Measurements from ENCODE around the gene ADK. TPM values are rescaled to one million over a fixed set of nuclear protein-coding genes. Genes with fewer than 3 reads are reported as not detected.
"Not testable (repeated sequence)": the region's sequence is repeated elsewhere in the genome, so short reads cannot be mapped to it uniquely, and the experiment has no call there.

Gene ADK
- total and polyA plus RNA-seq, 7 experiments from 2014 or later = 20.7 to 43.8 (median 25.3) TPM

DNA sequence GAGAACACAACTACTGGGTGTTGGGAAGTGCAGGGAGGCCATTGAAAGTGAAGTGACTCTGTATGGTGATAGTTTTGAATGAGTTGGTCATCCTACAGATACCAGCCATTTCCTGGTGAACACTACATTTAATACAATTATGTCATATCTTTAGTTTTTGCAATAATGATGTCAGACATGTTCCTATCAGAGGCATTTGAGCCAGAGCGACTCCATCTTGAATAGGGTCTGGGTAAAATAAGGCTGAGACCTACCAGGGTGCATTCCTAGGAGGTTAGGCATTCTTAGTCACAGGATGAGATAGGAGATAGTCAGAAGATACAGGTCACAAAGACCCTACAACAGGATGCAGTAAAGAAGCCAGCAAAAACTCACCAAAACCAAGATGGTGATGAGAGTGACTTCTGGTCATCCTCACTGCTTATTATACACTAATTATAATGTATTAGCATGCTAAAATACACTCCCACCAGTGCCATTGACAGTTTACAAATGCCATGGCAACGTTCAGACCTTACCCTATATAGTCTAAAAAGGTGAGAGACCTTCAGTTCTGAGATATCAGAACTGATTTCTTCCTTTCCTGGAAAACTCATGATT lies 28.2 kb downstream of the ADK start:
- H3K27ac Mint-ChIP-seq = peak overlapping the region in 5 of 9 donors; percentile 34 to 82 (median 63)
- DNase-seq (no peak), ATAC-seq (no peak)
- intact Hi-C loops (cut with micrococcal nuclease) = loop anchor here (1.0 to 10.0 kb wide), 3 partner anchors 11 to 934 kb away; partner anchors contain the start of gene DNAJC9 (in 1 of the 2)
- H3K4me1 Mint-ChIP-seq = peaks cover 14 to 54% (median 46%) of the 10 kb centered on the region in 7 donors
- CTCF ChIA-PET = interaction anchor here (0.7 kb wide), 1 partner anchor 63 kb away, joined by 3 read pairs; no protein-coding TSS in a partner anchor
- Histone ChIP-seq H3K9me3 (ENCODE audit: control insufficient read depth in 2 of 3, low read length in 3 of 3) (no peaks in the 10 kb centered on the region), H3K36me3 (ENCODE audit: control insufficient read depth in 2 of 3, insufficient read depth in 3 of 3, low read length in 3 of 3) (no peaks in the 10 kb centered on the region), H3K27me3 (ENCODE audit: control insufficient read depth in 2 of 2, insufficient read depth in 2 of 2, low read length in 2 of 2) (no peaks in the 10 kb centered on the region), H3K4me1 (ENCODE audit: control insufficient read depth in 2 of 2, insufficient read depth in 2 of 2, low read length in 2 of 2) (peaks cover 6 to 7% of the 10 kb centered on the region in 2 donors), H3K4me3 (ENCODE audit: low read length) (no peak overlapping the region), H3K27ac (ENCODE audit: low read depth, low read length) (no peak overlapping the region)
- no peaks in the 10 kb centered on the region for H3K36me3 Mint-ChIP-seq
- no peaks in the 10 kb centered on the region for H3K27me3 Mint-ChIP-seq
- H3K4me3 Mint-ChIP-seq = peak overlapping the region in 2 of 10 donors; percentile 0 to 73
- POLR2A ChIA-PET = interaction anchor here (0.8 to 4.1 kb wide), 5 partner anchors 10 to 775 kb away, joined by 3 to 52 read pairs (median 3); partner anchors contain the start of genes ADK and AP3M1
- no peaks in the 10 kb centered on the region for H3K9me3 Mint-ChIP-seq

DNA sequence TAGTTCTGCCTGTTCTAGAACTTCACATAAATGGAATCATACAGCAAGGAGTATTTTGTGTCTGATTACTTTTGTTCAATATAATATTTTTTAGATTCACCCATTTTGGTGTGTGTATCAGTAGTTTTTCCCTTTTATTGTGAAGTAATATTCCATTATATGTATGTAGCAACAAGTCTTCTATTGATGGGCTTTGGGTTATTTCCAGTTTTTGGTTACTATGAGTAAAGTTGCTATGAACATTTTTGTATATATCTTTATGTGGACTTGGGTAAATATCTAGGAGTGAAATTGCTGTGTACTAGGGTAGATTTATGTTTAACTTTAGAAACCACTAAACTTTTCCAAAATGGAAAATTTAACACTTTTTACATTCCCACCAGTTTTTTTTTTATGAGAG lies 35.7 kb downstream of the ADK start:
- no peak for DNase-seq
- no peak overlapping the region for H3K4me3 ChIP-seq (ENCODE audit: low read length)
- peaks cover 14 to 16% of the 10 kb centered on the region in 2 donors for H3K4me1 ChIP-seq (ENCODE audit: control insufficient read depth in 2 of 2, insufficient read depth in 2 of 2, low read length in 2 of 2)
- H3K27me3 Mint-ChIP-seq = no peaks in the 10 kb centered on the region
- H3K9me3 ChIP-seq (ENCODE audit: control insufficient read depth in 2 of 3, low read length in 3 of 3) = no peaks in the 10 kb centered on the region
- ChIA-PET POLR2A (no interaction called here), CTCF (interaction anchor here (1.5 kb wide), 1 partner anchor 9 kb away, joined by 6 read pairs; no protein-coding TSS in a partner anchor)
- no peaks in the 10 kb centered on the region for H3K36me3 ChIP-seq (ENCODE audit: control insufficient read depth in 2 of 3, insufficient read depth in 3 of 3, low read length in 3 of 3)
- peak overlapping the region in 8 of 9 donors; percentile 6 to 62 (median 37) for H3K27ac Mint-ChIP-seq
- no peak for ATAC-seq
- H3K9me3 Mint-ChIP-seq = peaks cover 0 to 3% (median 0%) of the 10 kb centered on the region in 11 donors
- H3K36me3 Mint-ChIP-seq = peaks cover 4 to 9% (median 5%) of the 10 kb centered on the region in 5 donors
- intact Hi-C loops (cut with micrococcal nuclease) = no loop called here
- peak overlapping the region in 1 of 10 donors; percentile 26 for H3K4me3 Mint-ChIP-seq
- H3K27me3 ChIP-seq (ENCODE audit: control insufficient read depth in 2 of 2, insufficient read depth in 2 of 2, low read length in 2 of 2) = no peaks in the 10 kb centered on the region
- H3K27ac ChIP-seq (ENCODE audit: low read depth, low read length) = no peak overlapping the region
- H3K4me1 Mint-ChIP-seq = peaks cover 11 to 58% (median 52%) of the 10 kb centered on the region in 7 donors

DNA sequence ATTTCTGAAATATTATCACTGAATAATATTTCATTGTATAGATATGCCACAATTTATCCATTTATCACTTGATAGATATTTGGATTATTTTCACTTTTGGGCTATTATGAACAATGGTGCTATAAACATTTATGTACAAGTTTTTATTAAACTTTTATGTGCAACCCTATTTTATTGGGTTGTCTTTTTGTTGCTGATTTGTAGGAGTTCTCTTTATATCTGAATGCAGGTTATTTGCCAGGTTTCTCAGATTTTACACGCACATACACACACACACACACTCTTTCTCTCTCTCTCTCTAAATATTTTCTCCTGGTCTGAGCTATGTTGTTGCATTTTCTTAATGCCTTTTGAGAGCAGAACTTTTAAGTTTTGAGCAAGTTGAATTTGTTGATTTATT lies 36.2 kb downstream of the ADK start:
- ChIA-PET CTCF (interaction anchor here (1.5 kb wide), 1 partner anchor 9 kb away, joined by 6 read pairs; no protein-coding TSS in a partner anchor), POLR2A (interaction anchor here (4.2 kb wide), 1 partner anchor 10 kb away, joined by 52 read pairs; no protein-coding TSS in a partner anchor)
- Mint-ChIP-seq H3K4me3 (peak overlapping the region in 1 of 10 donors; percentile 33), H3K27me3 (no peaks in the 10 kb centered on the region), H3K36me3 (peaks cover 4 to 9% (median 5%) of the 10 kb centered on the region in 5 donors), H3K9me3 (peaks cover 0 to 3% (median 0%) of the 10 kb centered on the region in 11 donors), H3K4me1 (peaks cover 11 to 56% (median 47%) of the 10 kb centered on the region in 7 donors), H3K27ac (peak overlapping the region in 8 of 9 donors; percentile 35 to 81 (median 45))
- no peaks in the 10 kb centered on the region for H3K36me3 ChIP-seq (ENCODE audit: control insufficient read depth in 2 of 3, insufficient read depth in 3 of 3, low read length in 3 of 3)
- no peak overlapping the region for H3K4me3 ChIP-seq (ENCODE audit: low read length)
- no peaks in the 10 kb centered on the region for H3K9me3 ChIP-seq (ENCODE audit: control insufficient read depth in 2 of 3, low read length in 3 of 3)
- intact Hi-C loops (cut with micrococcal nuclease) = no loop called here
- no peaks in the 10 kb centered on the region for H3K27me3 ChIP-seq (ENCODE audit: control insufficient read depth in 2 of 2, insufficient read depth in 2 of 2, low read length in 2 of 2)
- ATAC-seq (no peak), DNase-seq (no peak)
- H3K4me1 ChIP-seq (ENCODE audit: control insufficient read depth in 2 of 2, insufficient read depth in 2 of 2, low read length in 2 of 2) = peaks cover 14 to 16% of the 10 kb centered on the region in 2 donors
- no peak overlapping the region for H3K27ac ChIP-seq (ENCODE audit: low read depth, low read length)

DNA sequence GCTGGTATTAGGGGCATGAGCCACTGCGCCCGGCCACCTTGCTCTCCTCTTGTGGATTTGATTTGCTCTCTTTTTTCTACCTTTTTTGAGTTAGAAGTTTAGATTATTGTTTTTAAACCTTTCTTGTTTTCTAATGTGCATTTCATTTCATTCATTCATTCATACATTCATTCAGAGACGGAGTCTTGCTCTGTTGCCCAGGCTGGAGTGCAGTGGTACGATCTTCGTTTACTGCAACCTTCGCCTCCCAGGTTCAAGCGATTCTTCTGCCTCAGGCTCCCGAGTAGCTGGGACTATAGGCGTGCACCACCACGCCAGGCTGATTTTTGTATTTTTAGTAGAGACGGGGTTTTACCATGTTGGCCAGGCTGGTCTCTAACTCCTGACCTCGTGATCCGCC lies 37.6 kb downstream of the ADK start:
- H3K9me3 ChIP-seq (ENCODE audit: control insufficient read depth in 2 of 3, low read length in 3 of 3); H3K36me3 ChIP-seq (ENCODE audit: control insufficient read depth in 2 of 3, insufficient read depth in 3 of 3, low read length in 3 of 3); H3K4me3 ChIP-seq (ENCODE audit: low read length); DNase-seq; ATAC-seq; H3K4me3 Mint-ChIP-seq; intact Hi-C loops (cut with micrococcal nuclease); H3K36me3 Mint-ChIP-seq; H3K27me3 ChIP-seq (ENCODE audit: control insufficient read depth in 2 of 2, insufficient read depth in 2 of 2, low read length in 2 of 2); H3K27ac ChIP-seq (ENCODE audit: low read depth, low read length); H3K9me3 Mint-ChIP-seq; H3K27me3 Mint-ChIP-seq: not testable (repeated sequence)
- ChIA-PET POLR2A (interaction anchor here (0.6 to 4.2 kb wide), 3 partner anchors 8 to 376 kb away, joined by 3 to 52 read pairs (median 5); no protein-coding TSS in a partner anchor), CTCF (interaction anchor here (4.1 kb wide), 1 partner anchor 25 kb away, joined by 23 read pairs; no protein-coding TSS in a partner anchor)
- H3K4me1 ChIP-seq (ENCODE audit: control insufficient read depth in 2 of 2, insufficient read depth in 2 of 2, low read length in 2 of 2) = peaks cover 14 to 16% of the 10 kb centered on the region in 2 donors
- Mint-ChIP-seq H3K4me1 (peaks cover 18 to 67% (median 56%) of the 10 kb centered on the region in 7 donors), H3K27ac (peak overlapping the region in 5 of 9 donors; percentile 38 to 97 (median 86))

DNA sequence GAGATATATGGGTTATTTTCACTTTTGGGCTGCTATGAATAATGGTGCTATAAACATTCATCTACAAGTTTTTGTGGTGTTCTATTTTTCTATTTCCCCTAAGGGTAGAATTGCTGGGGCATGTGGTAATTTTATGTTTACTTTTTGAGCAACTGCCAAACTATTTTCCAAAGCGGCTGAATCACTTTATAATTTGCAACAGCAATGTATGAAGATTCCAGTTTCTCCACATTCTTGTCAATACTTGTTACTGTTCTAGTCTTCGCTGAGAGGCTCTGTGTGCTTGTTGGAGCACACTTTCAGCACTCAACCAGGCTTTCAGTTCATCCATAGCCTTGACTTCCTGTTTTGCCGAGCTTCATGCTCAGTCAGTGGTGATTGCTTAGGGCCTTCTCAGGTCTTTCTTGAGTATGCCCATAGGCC lies 39.0 kb downstream of the ADK start:
- ATAC-seq = peak; percentile 75
- Histone ChIP-seq H3K4me1 (ENCODE audit: control insufficient read depth in 2 of 2, insufficient read depth in 2 of 2, low read length in 2 of 2) (peaks cover 21 to 27% of the 10 kb centered on the region in 2 donors), H3K9me3 (ENCODE audit: control insufficient read depth in 2 of 3, low read length in 3 of 3) (no peaks in the 10 kb centered on the region), H3K27me3 (ENCODE audit: control insufficient read depth in 2 of 2, insufficient read depth in 2 of 2, low read length in 2 of 2) (no peaks in the 10 kb centered on the region), H3K36me3 (ENCODE audit: control insufficient read depth in 2 of 3, insufficient read depth in 3 of 3, low read length in 3 of 3) (no peaks in the 10 kb centered on the region), H3K4me3 (ENCODE audit: low read length) (peak overlapping the region; percentile 15), H3K27ac (ENCODE audit: low read depth, low read length) (peak overlapping the region; percentile 62)
- POLR2A ChIA-PET = interaction anchor here (0.7 to 4.2 kb wide), 4 partner anchors 10 to 39 kb away, joined by 3 to 52 read pairs (median 8); partner anchors contain the start of genes ADK and AP3M1
- Mint-ChIP-seq H3K27ac (peak overlapping the region; percentile 86 to 97 (median 95)), H3K27me3 (no peaks in the 10 kb centered on the region), H3K4me1 (peaks cover 28 to 76% (median 66%) of the 10 kb centered on the region in 7 donors), H3K36me3 (peaks cover 3 to 7% (median 4%) of the 10 kb centered on the region in 5 donors), H3K9me3 (peaks cover 0 to 2% (median 0%) of the 10 kb centered on the region in 11 donors), H3K4me3 (peak overlapping the region; percentile 60 to 83 (median 70))
- peak in 6 of 9 donors; percentile 34 to 51 (median 42) for DNase-seq
- CTCF ChIA-PET = interaction anchor here (1.0 to 4.1 kb wide), 5 partner anchors 13 to 313 kb away, joined by 3 to 23 read pairs (median 4); no protein-coding TSS in a partner anchor
- intact Hi-C loops (cut with micrococcal nuclease) = loop anchor here (1.0 to 5.0 kb wide), 5 partner anchors 9 to 39 kb away; partner anchors contain the start of gene ADK (in 1 of the 2)

DNA sequence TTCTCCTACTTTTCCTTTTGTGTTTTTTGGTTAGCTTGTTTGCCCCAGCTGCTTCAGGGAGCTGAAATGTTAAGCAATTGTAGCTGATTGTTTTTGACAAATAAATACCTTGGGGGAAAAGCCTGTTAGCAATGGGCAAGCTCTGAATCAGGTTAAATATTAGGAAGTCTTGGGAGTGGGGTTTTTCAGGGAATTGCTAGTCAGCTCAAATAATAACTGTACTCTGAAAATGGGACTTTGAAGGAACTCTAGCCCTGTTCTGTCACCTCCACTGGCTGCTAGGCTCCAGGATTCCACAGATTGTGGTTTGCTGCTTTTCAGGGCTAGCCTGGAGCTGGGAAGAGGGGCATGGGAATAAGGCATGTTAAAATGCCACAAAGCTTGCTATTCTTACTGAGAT lies 39.5 kb downstream of the ADK start:
- DNase-seq (peak in 1 of 9 donors; percentile 14), ATAC-seq (no peak)
- intact Hi-C loops (cut with micrococcal nuclease) = loop anchor here (1.0 to 5.0 kb wide), 5 partner anchors 9 to 39 kb away; partner anchors contain the start of gene ADK (in 1 of the 2)
- H3K4me3 ChIP-seq (ENCODE audit: low read length) = peak overlapping the region; percentile 15
- peaks cover 21 to 28% of the 10 kb centered on the region in 2 donors for H3K4me1 ChIP-seq (ENCODE audit: control insufficient read depth in 2 of 2, insufficient read depth in 2 of 2, low read length in 2 of 2)
- CTCF ChIA-PET = interaction anchor here (0.9 to 4.1 kb wide), 6 partner anchors 14 to 313 kb away, joined by 3 to 23 read pairs (median 4); no protein-coding TSS in a partner anchor
- Mint-ChIP-seq H3K36me3 (peaks cover 0 to 4% (median 3%) of the 10 kb centered on the region in 5 donors), H3K9me3 (no peaks in the 10 kb centered on the region), H3K27me3 (no peaks in the 10 kb centered on the region), H3K27ac (peak overlapping the region; percentile 86 to 97 (median 95)), H3K4me3 (peak overlapping the region; percentile 60 to 83 (median 70)), H3K4me1 (peaks cover 29 to 77% (median 65%) of the 10 kb centered on the region in 7 donors)
- H3K27ac ChIP-seq (ENCODE audit: low read depth, low read length) = peak overlapping the region; percentile 62
- H3K9me3 ChIP-seq (ENCODE audit: control insufficient read depth in 2 of 3, low read length in 3 of 3) = no peaks in the 10 kb centered on the region
- no peaks in the 10 kb centered on the region for H3K36me3 ChIP-seq (ENCODE audit: control insufficient read depth in 2 of 3, insufficient read depth in 3 of 3, low read length in 3 of 3)
- POLR2A ChIA-PET = interaction anchor here (0.7 to 4.2 kb wide), 4 partner anchors 11 to 40 kb away, joined by 3 to 52 read pairs (median 8); partner anchors contain the start of genes ADK and AP3M1
- no peaks in the 10 kb centered on the region for H3K27me3 ChIP-seq (ENCODE audit: control insufficient read depth in 2 of 2, insufficient read depth in 2 of 2, low read length in 2 of 2)
